EL (cell line): ENCODE data around the gene CASZ1.

Experiments
- DNase-seq: peaks from one replicate; pipeline ENCODE4 v3.0.0-alpha.2; 2016

The CASZ1 gene

GRCh38 chr1:10703702-10704101 lies 92.7 kb downstream of the CASZ1 start:
- no peak for DNase-seq

- DNase-seq, result no peak
Measured at GRCh38 chr1:10701145-10701544, 95.3 kb downstream of the CASZ1 start.

GRCh38 chr1:10699470-10699835 lies 97.0 kb downstream of the CASZ1 start:
- no peak for DNase-seq

GRCh38 chr1:10698726-10699469 lies 97.5 kb downstream of the CASZ1 start:
- no peak for DNase-seq

GRCh38 chr1:10697621-10698160 lies 98.8 kb downstream of the CASZ1 start:
- no peak for DNase-seq

- peak; percentile 59 for DNase-seq
Measured at GRCh38 chr1:10696977-10697376, 99.5 kb downstream of the CASZ1 start.

- DNase-seq, result peak; percentile 86
Measured at GRCh38 chr1:10694633-10695627, 101.5 kb downstream of the CASZ1 start.

- peak; percentile 51 for DNase-seq
Measured at GRCh38 chr1:10694274-10694632, 102.2 kb downstream of the CASZ1 start.

- DNase-seq, result peak; percentile 44
Measured at GRCh38 chr1:10693497-10694273, 102.8 kb downstream of the CASZ1 start.

- DNase-seq, result no peak
Measured at GRCh38 chr1:10693152-10693496, 103.3 kb downstream of the CASZ1 start.

GRCh38 chr1:10692401-10693021 lies 103.9 kb downstream of the CASZ1 start:
- peak; percentile 16 for DNase-seq

- DNase-seq, result peak; percentile 30
Measured at GRCh38 chr1:10691740-10692125, 104.7 kb downstream of the CASZ1 start.

GRCh38 chr1:10691075-10691739 lies 105.2 kb downstream of the CASZ1 start:
- DNase-seq, result no peak

GRCh38 chr1:10690484-10690883 lies 106.0 kb downstream of the CASZ1 start:
- no peak for DNase-seq

- no peak for DNase-seq
Measured at GRCh38 chr1:10688409-10688786, 108.0 kb downstream of the CASZ1 start.

GRCh38 chr1:10687782-10688408 lies 108.6 kb downstream of the CASZ1 start:
- DNase-seq, result no peak

GRCh38 chr1:10687251-10687651 lies 109.2 kb downstream of the CASZ1 start:
- DNase-seq, result no peak

- DNase-seq, result no peak
Measured at GRCh38 chr1:10686404-10687040, 109.9 kb downstream of the CASZ1 start.

- DNase-seq, result no peak
Measured at GRCh38 chr1:10685808-10686403, 110.5 kb downstream of the CASZ1 start.

GRCh38 chr1:10685196-10685807 lies 111.1 kb downstream of the CASZ1 start:
- DNase-seq, result no peak
